ENCODE measurements around the gene ABCG1.

- TF ChIP-seq CTCF (IDR thresholded peaks at IDR 0.05): no peak
- TF ChIP-seq POLR2AphosphoS5 (IDR thresholded peaks at IDR 0.05): no peak
- TF ChIP-seq POLR2A (IDR thresholded peaks at IDR 0.05): no peak
- TF ChIP-seq EP300 (IDR thresholded peaks at IDR 0.05): no peak
Measured at GRCh38 chr21:42229676-42230075, 10.7 kb downstream of the ABCG1 start.

Data from suprapubic skin (tissue), 4 donors.